NCI-H1417 treated with DMSO at 0.1 percent for 48 hours (cell line): ENCODE data around the gene PARD6A.

ENCODE experiments used
- DNase-seq: peaks from one replicate; lab custom pipeline; 2025; lab: John Stamatoyannopoulos, UW

PARD6A gene

GRCh38 chr16:67653789-67654402, 6.9 kb upstream of the PARD6A start:
- no peak for DNase-seq

- DNase-seq, result no peak
These were observed 6.3 kb upstream of the PARD6A start for GRCh38 chr16:67654403-67654911.

GRCh38 chr16:67655363-67655762, 5.4 kb upstream of the PARD6A start:
- DNase-seq, result no peak

- no peak for DNase-seq
These were observed 4.3 kb upstream of the PARD6A start for GRCh38 chr16:67656344-67657016.

GRCh38 chr16:67657017-67657608, 3.6 kb upstream of the PARD6A start:
- no peak for DNase-seq

- DNase-seq, result no peak
These were observed 2.8 kb upstream of the PARD6A start for GRCh38 chr16:67657751-67658518.

GRCh38 chr16:67658849-67659674, 1.7 kb upstream of the PARD6A start:
- no peak for DNase-seq

- DNase-seq, result no peak
These were observed 841 bp upstream of the PARD6A start, which contains the start of gene ACD for GRCh38 chr16:67659675-67660563. Gene ACD, minus strand, starts transcription at chr16:67660260. Its CDS starts 40 bp downstream, at chr16:67660220.

- DNase-seq, result no peak
These were observed 471 bp downstream of the PARD6A start for GRCh38 chr16:67661101-67661761.

- DNase-seq, result no peak
These were observed 1.3 kb downstream of the PARD6A start for GRCh38 chr16:67661886-67662652.

GRCh38 chr16:67662653-67663010, 1.9 kb downstream of the PARD6A start:
- no peak for DNase-seq

GRCh38 chr16:67663151-67663876, 2.6 kb downstream of the PARD6A start:
- DNase-seq, result no peak

GRCh38 chr16:67663877-67664222, 3.1 kb downstream of the PARD6A start:
- DNase-seq, result no peak

GRCh38 chr16:67664258-67664657, 3.5 kb downstream of the PARD6A start:
- DNase-seq, result no peak

- DNase-seq, result no peak
These were observed 4.1 kb downstream of the PARD6A start for GRCh38 chr16:67664871-67665270.

- DNase-seq, result no peak
These were observed 4.8 kb downstream of the PARD6A start for GRCh38 chr16:67665598-67665997.

- DNase-seq, result no peak
These were observed 5.3 kb downstream of the PARD6A start for GRCh38 chr16:67666032-67666551.
